IMR-90 (cell line): Measurements from ENCODE around the gene GALNT9. TPM values are rescaled to one million over a fixed set of nuclear protein-coding genes. Genes with fewer than 3 reads are reported as not detected.
"Not testable (repeated sequence)": the region's sequence is repeated elsewhere in the genome, so short reads cannot be mapped to it uniquely, and the experiment has no call there.

Experiments
- ATAC-seq: fragments of 200-7000 bp; cut with Tn5 transposase; 2 replicates; pipeline ENCODE4 v1.9.1; 2020; ENCODE audit warnings: low read depth, mild to moderate bottlenecking, moderate library complexity
- BruUV-seq: library from RNA; stranded (reverse); fragments of 400-500 nt; replicated peaks from 2 replicates; lab custom pipeline; 2021; lab: Mats Ljungman, UMichigan
- CTCF ChIA-PET: fragments of 300-600 bp; formaldehyde crosslinking; extraction: SDS; loops from one replicate; lab custom pipeline; 2021; ENCODE audit warnings: antibody characterized with exemption; lab: Yijun Ruan, JAX
- POLR2A ChIA-PET: fragments of 300-600 bp; sonication (Branson Sonifier 250); formaldehyde crosslinking; loops from one replicate; lab custom pipeline; 2022; ENCODE audit warnings: antibody characterized with exemption; ENCODE audit not compliant: unreplicated experiment; lab: Charles Lee
- DNase-seq: peaks from one replicate; pipeline ENCODE4 v3.0.0; 2013
- H2AFZ ChIP-seq: replicated peaks from 2 replicates; pipeline ENCODE3; 2013; ENCODE audit warnings: low read length, mild to moderate bottlenecking; ENCODE audit not compliant: poor library complexity
- H2AK5ac ChIP-seq: 2 replicates; pipeline ENCODE4 v1.6.1; 2013; ENCODE audit warnings: low read depth, low read length, inconsistent platforms
- H2AK9ac ChIP-seq: replicated peaks from 2 replicates; pipeline ENCODE3; 2013; ENCODE audit warnings: mild to moderate bottlenecking, low read depth, low read length, moderate library complexity; ENCODE audit not compliant: poor library complexity
- H2BK120ac ChIP-seq: 2 replicates; pipeline ENCODE4 v1.6.1; 2013; ENCODE audit warnings: low read depth, low read length, inconsistent platforms
- H2BK15ac ChIP-seq: 3 replicates; pipeline ENCODE4 v1.6.1; 2013; ENCODE audit warnings: low read depth, low read length, inconsistent platforms
- H2BK20ac ChIP-seq: 2 replicates; pipeline ENCODE4 v1.6.1; 2013; ENCODE audit warnings: low read depth, mild to moderate bottlenecking, inconsistent platforms, low read length, moderate library complexity
- H2BK5ac ChIP-seq: 2 replicates; pipeline ENCODE4 v1.6.1; 2013; ENCODE audit warnings: mild to moderate bottlenecking, low read depth, low read length, inconsistent platforms; ENCODE audit not compliant: poor library complexity, severe bottlenecking
- H3K14ac ChIP-seq: replicated peaks from 2 replicates; pipeline ENCODE4 v1.6.1; 2013; ENCODE audit warnings: low read depth, low read length, inconsistent platforms
- H3K18ac ChIP-seq: 2 replicates; pipeline ENCODE4 v1.6.1; 2013; ENCODE audit warnings: low read depth, low read length, control low read depth
- H3K23ac ChIP-seq: 2 replicates; pipeline ENCODE4 v1.6.1; 2013; ENCODE audit warnings: low read depth, low read length, inconsistent platforms
- H3K27ac ChIP-seq: 2 replicates; pipeline ENCODE4 v1.5.1; 2013; ENCODE audit warnings: mild to moderate bottlenecking, control low read depth, low read length; ENCODE audit not compliant: insufficient read depth
- H3K27me3 ChIP-seq: 2 replicates; pipeline ENCODE4 v1.6.1; 2013; ENCODE audit warnings: low read length; ENCODE audit not compliant: control insufficient read depth, insufficient read depth
- H3K36me3 ChIP-seq: 2 replicates; pipeline ENCODE4 v1.6.1; 2013; ENCODE audit warnings: low read length, mixed read lengths; ENCODE audit not compliant: control insufficient read depth, insufficient read depth
- H3K4ac ChIP-seq: 2 replicates; pipeline ENCODE4 v1.6.1; 2013; ENCODE audit warnings: low read depth, low read length, inconsistent platforms
- H3K4me1 ChIP-seq: 2 replicates; pipeline ENCODE4 v1.6.1; 2013; ENCODE audit warnings: low read length, mixed read lengths; ENCODE audit not compliant: control insufficient read depth, insufficient read depth
- H3K4me2 ChIP-seq: 2 replicates; pipeline ENCODE4 v1.6.1; 2013; ENCODE audit warnings: low read depth, mild to moderate bottlenecking, control low read depth, low read length, moderate library complexity
- H3K4me3 ChIP-seq: 2 replicates; pipeline ENCODE4 v1.5.1; 2013; ENCODE audit warnings: low read depth, mild to moderate bottlenecking, control low read depth, low read length, moderate library complexity; ENCODE audit not compliant: insufficient read depth
- H3K56ac ChIP-seq: 2 replicates; pipeline ENCODE4 v1.6.1; 2013; ENCODE audit warnings: low read length, inconsistent platforms; ENCODE audit not compliant: insufficient read depth; ENCODE audit errors: extremely low read depth
- H3K79me1 ChIP-seq, 2 experiments: 2 replicates each; pipeline ENCODE4 v1.6.1; 2013; ENCODE audit warnings: low read length in 2 of 2, inconsistent platforms in 1 of 2, low read depth in 1 of 2
- H3K9ac ChIP-seq: 2 replicates; pipeline ENCODE4 v1.6.1; 2013; ENCODE audit warnings: low read depth, low read length, control low read depth
- H3K9me1 ChIP-seq: 2 replicates; pipeline ENCODE4 v1.6.1; 2013; ENCODE audit warnings: low read length, inconsistent platforms; ENCODE audit not compliant: insufficient read depth
- H3K9me3 ChIP-seq: 2 replicates; pipeline ENCODE4 v1.6.1; 2013; ENCODE audit warnings: low read length; ENCODE audit not compliant: control insufficient read depth, insufficient read depth
- H4K20me1 ChIP-seq: 2 replicates; pipeline ENCODE4 v1.6.1; 2013; ENCODE audit warnings: low read length, inconsistent platforms; ENCODE audit not compliant: insufficient read depth
- H4K5ac ChIP-seq: 2 replicates; pipeline ENCODE4 v1.6.1; 2013; ENCODE audit warnings: mild to moderate bottlenecking, low read depth, low read length, control low read depth
- H4K8ac ChIP-seq, 2 experiments: 2 replicates each; pipeline ENCODE4 v1.6.1; 2013; ENCODE audit warnings: low read depth in 2 of 2, low read length in 2 of 2, control low read depth in 1 of 2, inconsistent platforms in 1 of 2
- H4K91ac ChIP-seq: 2 replicates; pipeline ENCODE4 v1.6.1; 2013; ENCODE audit warnings: low read depth, low read length, inconsistent platforms; ENCODE audit not compliant: insufficient read depth
- CEBPB ChIP-seq: IDR thresholded peaks from 2 replicates; pipeline ENCODE4 v1.6.1; 2012; ENCODE audit warnings: low read depth, low read length, improper control_type of control experiment
- MAZ ChIP-seq: IDR thresholded peaks from 2 replicates; pipeline ENCODE4 v1.6.1; 2012; ENCODE audit warnings: low read depth, mild to moderate bottlenecking, low read length, improper control_type of control experiment, moderate library complexity, borderline replicate concordance
- SMC3 ChIP-seq: fragments of 150-350 bp; IDR thresholded peaks from 2 replicates; pipeline ENCODE4 v1.6.1; 2016; ENCODE audit warnings: low read depth, mild to moderate bottlenecking, antibody characterized with exemption, low read length, moderate library complexity
- WGBS, 2 experiments: methylation state at CpG; one replicate each; pipeline versions ENCODE4 v1.1.5 to v1.1.7; 2013; ENCODE audit warnings: missing lambda C conversion rate in 2 of 2; ENCODE audit not compliant: insufficient read length in 1 of 2; ENCODE audit errors: extremely low coverage in 2 of 2; 5-methylcytosine and 5-hydroxymethylcytosine counted together
- dilution Hi-C: fragments of 300-500 bp; cut with HindIII; formaldehyde crosslinking; loops from one replicate; pipeline ENCODE4 v1.14.3; 2018; ENCODE audit warnings: low sequenced_read_pairs; ENCODE audit not compliant: unreplicated experiment
- in situ Hi-C: fragments of 300-500 bp; cut with MboI; formaldehyde crosslinking; loops from 3 replicates; pipeline ENCODE4 v1.14.3; 2019; ENCODE audit warnings: low sequenced_read_pairs, inconsistent platforms, mixed read lengths
- intact Hi-C: fragments of 100-400 bp; cut with micrococcal nuclease; formaldehyde crosslinking; loops from 2 replicates; pipeline ENCODE4 v1.10.0; 2022
- polyA plus RNA-seq, 3 experiments: library from polyadenylated mRNA; depleted of rRNA; stranded (reverse); fragments of >200 nt; gene quantifications; 2 replicates each; pipeline ENCODE4 v1.2.3, GENCODE V29; 2012; ENCODE audit warnings: low replicate concordance in 1 of 3
- total RNA-seq: library from RNA; depleted of rRNA; stranded (reverse); fragments of >200 nt; gene quantifications from 2 replicates; pipeline ENCODE4 v1.2.3, GENCODE V29; 2012
- TF ChIP-seq, protein P1 (sequence below): conservative IDR thresholded peaks from 2 replicates; pipeline ENCODE4 v1.5.1; 2012; ENCODE audit warnings: mild to moderate bottlenecking, low read depth, low read length, improper control_type of control experiment

GALNT9 gene
- total and polyA plus RNA-seq, 2 of the 4 experiments (the other 2 are of a cell fraction), result under 0.01 to 0.12 TPM

DNA sequence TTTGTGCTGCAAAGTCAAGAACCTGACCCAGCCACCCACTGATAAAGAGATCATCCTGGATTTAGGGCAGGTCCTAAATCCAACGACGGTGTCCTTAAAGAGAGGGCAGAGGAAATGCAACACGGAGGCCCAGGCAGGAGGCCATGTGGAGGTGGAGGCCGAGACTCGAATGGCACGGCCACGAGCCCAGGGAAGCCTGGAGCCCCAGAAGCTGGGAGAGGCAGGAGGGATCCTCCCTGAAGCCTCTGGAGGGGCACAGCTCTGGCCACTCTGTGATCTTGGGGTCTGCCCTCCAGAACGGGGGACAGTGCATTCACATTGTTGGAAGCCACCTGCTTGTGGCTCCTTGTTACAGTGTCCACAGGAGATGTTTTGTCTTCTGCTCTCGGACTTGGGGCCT lies 63.0 kb downstream of the GALNT9 start:
- no peak overlapping the region for H3K9ac ChIP-seq
- DNase-seq (no peak), ATAC-seq (no peak)
- no peak overlapping the region for H3K27ac ChIP-seq
- no peak overlapping the region for H3K18ac ChIP-seq
- TF ChIP-seq, protein P1, sequence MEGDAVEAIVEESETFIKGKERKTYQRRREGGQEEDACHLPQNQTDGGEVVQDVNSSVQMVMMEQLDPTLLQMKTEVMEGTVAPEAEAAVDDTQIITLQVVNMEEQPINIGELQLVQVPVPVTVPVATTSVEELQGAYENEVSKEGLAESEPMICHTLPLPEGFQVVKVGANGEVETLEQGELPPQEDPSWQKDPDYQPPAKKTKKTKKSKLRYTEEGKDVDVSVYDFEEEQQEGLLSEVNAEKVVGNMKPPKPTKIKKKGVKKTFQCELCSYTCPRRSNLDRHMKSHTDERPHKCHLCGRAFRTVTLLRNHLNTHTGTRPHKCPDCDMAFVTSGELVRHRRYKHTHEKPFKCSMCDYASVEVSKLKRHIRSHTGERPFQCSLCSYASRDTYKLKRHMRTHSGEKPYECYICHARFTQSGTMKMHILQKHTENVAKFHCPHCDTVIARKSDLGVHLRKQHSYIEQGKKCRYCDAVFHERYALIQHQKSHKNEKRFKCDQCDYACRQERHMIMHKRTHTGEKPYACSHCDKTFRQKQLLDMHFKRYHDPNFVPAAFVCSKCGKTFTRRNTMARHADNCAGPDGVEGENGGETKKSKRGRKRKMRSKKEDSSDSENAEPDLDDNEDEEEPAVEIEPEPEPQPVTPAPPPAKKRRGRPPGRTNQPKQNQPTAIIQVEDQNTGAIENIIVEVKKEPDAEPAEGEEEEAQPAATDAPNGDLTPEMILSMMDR, result no peak
- no peak for TF ChIP-seq CEBPB
- no peak for TF ChIP-seq MAZ
- no peak for TF ChIP-seq SMC3
- H4K5ac ChIP-seq, result no peak overlapping the region
- peaks cover 1% of the 10 kb centered on the region; the same call in 1 of the 2 replicates for H3K27me3 ChIP-seq
- ChIA-PET POLR2A (no interaction called here), CTCF (no interaction called here)
- no peak overlapping the region for H3K23ac ChIP-seq
- no peak overlapping the region for H2AFZ ChIP-seq
- no peaks in the 10 kb centered on the region for H3K36me3 ChIP-seq
- H2BK5ac ChIP-seq, result no peak overlapping the region
- H3K4me1 ChIP-seq, result no peaks in the 10 kb centered on the region
- intact Hi-C loops (no loop called here), in situ Hi-C loops (no loop called here), dilution Hi-C loops (no loop called here)
- no peak overlapping the region for H2BK120ac ChIP-seq
- no peak overlapping the region for H4K8ac ChIP-seq
- H3K4me3 ChIP-seq, result no peak overlapping the region
- no peak overlapping the region for H4K91ac ChIP-seq
- H3K4me2 ChIP-seq, result no peak overlapping the region
- H2BK15ac ChIP-seq, result no peak overlapping the region
- no peak overlapping the region for H3K56ac ChIP-seq
- WGBS, 2 experiments, result 71% methylated on average over 5 of the region's 9 CpGs; no CpG with 5 or more reads in 1 of the 2 experiments
- H3K4ac ChIP-seq, result no peak overlapping the region
- no TSS peak for BruUV-seq
- H4K20me1 ChIP-seq, result no peaks in the 10 kb centered on the region
- H2BK20ac ChIP-seq, result no peak overlapping the region
- H3K9me1 ChIP-seq, result no peaks in the 10 kb centered on the region
- no peak overlapping the region for H2AK5ac ChIP-seq
- H3K9me3 ChIP-seq, result peaks cover 8% of the 10 kb centered on the region; the same call in 1 of the 2 replicates
- H3K14ac ChIP-seq, result no peak overlapping the region
- no peak overlapping the region for H2AK9ac ChIP-seq
- H3K79me1 ChIP-seq, result no peaks in the 10 kb centered on the region

DNA sequence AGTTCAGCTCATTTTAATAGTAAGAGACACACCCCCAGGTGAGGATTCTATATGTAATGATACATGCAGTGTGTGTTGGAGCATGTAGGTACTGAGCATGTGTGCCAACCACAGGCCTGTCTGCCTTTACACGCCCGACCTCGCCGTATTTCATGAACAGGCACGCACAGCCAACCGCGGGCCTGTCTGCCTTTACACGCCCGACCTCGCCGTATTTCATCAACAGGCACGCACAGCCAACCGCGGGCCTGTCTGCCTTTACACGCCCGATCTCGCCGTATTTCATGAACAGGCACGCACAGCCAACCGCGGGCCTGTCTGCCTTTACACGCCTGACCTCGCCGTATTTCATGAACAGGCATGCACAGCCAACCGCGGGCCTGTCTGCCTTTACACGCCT lies 63.6 kb downstream of the GALNT9 start:
- 86% methylated on average over 24 of the region's 27 CpGs; no CpG with 5 or more reads in 1 of the 2 experiments for WGBS, 2 experiments
- H3K18ac ChIP-seq, H2BK20ac ChIP-seq, H2AK5ac ChIP-seq, ATAC-seq, H2BK15ac ChIP-seq, H3K4ac ChIP-seq, H3K27ac ChIP-seq, H2AK9ac ChIP-seq, H2AFZ ChIP-seq, H3K4me3 ChIP-seq, in situ Hi-C loops, DNase-seq, dilution Hi-C loops, H3K14ac ChIP-seq, H3K4me1 ChIP-seq, H4K20me1 ChIP-seq, H3K56ac ChIP-seq, POLR2A ChIA-PET, H3K23ac ChIP-seq, H3K9me3 ChIP-seq, H4K8ac ChIP-seq, H4K5ac ChIP-seq, H3K79me1 ChIP-seq, H4K91ac ChIP-seq, CTCF ChIA-PET, H3K9ac ChIP-seq, BruUV-seq, intact Hi-C loops, H3K9me1 ChIP-seq, H3K36me3 ChIP-seq, H3K4me2 ChIP-seq, H3K27me3 ChIP-seq, H2BK5ac ChIP-seq, H2BK120ac ChIP-seq: not testable (repeated sequence)
